NCI-H524 treated with DMSO at 0.1 percent for 48 hours (cell line): Measurements from ENCODE around the gene IGSF8.
"Not testable (repeated sequence)": the region's sequence is repeated elsewhere in the genome, so short reads cannot be mapped to it uniquely, and the experiment has no call there.

ENCODE experiments used
- DNase-seq: peaks from one replicate; lab custom pipeline; 2025; lab: John Stamatoyannopoulos, UW

IGSF8 gene

DNA sequence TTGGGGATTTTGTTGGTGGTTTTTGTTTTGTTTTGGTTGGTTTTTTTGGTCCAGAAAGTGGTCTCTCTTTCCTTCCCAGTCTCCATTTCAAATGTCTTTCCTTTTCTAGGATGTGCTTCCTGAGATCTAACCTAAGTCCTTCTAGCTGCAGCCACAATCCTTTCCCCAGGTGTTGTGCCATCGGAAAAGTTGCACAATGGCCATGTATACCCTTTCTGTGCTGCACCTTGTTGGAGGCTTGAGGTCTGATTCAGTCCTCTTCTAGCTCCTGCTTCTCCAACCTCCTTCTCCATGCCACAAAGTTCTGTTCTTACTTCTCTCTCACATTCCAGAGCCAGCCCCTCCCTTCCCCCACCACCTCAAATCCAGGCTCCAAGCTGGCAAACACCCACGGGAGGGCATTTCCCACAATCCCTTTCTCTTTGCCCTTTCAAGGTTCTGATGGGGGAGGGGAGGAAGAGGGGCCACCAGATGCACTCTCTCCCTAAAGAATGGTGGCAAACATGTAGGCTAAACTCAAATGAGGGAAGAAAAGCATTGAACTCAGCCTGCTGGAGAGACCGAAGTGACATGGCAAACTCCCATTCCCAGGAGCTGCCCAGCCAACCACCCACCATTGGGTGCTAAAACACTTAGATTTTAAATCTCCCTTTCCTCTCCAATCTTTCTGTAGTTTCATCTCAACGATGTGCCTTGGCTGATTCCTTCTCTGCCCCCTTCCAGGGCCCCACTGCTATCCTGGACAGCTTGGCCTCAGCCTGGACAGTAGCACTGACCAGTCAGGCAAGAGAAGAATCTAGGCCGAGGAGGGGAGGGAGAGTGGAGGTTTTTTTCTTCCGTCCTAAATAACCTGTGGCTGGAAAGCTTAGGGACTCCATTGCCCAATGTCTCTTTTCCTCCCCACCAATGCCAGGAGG lies 31.3 kb downstream of the IGSF8 start:
- no peak for DNase-seq

DNA sequence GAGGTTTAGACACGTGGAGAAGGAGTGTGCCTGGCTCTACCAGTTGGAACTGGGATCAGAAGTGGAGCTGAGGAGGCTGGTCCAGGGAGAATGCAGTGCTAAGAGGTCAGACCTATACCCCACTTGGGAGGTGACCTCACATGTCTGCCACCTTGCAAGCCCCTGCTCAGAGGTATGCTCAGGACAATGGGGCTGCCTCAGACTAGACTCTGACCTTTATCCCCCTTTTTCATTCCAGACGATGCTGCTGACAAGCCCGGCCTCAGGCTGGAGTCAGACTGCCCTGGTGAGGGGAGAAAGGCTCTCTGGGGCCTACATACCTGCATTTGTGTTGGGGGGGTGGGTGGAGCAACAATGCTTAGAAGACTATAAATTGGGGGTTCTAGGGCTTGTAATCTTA lies 33.7 kb downstream of the IGSF8 start:
- DNase-seq: no peak

DNA sequence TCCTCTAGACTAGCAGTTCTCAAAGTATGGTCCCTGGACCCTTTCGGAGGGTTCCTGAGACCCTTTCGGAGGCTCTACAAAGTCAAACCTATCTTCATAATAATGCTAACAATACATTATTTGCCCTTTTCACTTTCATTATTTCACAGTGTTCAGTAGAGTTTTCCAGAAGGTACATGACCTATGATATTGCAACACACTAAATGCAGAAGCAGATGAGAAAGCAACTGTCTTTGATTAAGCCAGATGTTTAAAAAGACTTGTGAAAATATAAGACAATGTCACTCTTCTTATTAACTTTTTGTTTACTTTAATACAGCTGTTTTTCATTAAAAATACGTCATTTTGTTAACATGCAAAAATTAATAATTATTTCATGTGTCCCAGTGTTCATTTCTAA lies 34.3 kb downstream of the IGSF8 start:
- DNase-seq: no peak

DNA sequence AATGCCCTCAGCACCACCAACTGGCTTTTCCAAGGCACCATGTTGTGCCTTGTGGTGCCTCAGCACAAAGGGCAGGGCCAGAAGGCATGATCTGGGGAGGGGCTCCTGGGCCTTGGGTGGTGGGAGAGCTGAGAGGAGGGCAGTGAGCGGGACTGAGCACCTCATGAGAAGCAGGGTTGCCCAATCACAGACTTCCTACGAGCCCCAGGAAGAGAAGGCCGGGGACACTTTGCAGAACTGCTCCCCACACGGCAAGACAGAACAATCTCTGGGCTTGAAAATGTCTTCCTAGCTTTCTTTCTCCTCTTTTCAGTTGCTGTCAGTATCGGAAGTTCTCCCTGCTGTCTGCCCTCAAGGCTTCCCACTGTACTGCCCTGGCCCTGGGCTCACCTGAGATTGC lies 35.2 kb downstream of the IGSF8 start:
- no peak for DNase-seq

DNA sequence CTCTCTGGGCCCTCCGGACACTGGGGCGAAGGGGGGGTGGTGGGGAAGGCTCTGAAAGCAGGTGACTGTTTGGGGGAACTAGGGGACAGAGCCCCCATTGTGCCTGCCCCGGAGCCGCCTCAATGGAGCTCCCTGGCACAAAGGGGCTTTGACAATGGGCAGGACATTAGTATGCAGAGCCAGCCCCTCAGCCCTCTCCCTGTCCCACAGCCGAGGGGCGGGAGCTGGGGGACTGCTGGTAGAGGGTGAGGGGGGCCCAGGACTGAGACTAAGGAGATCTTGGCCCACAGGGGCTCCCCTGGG lies 36.2 kb downstream of the IGSF8 start:
- no peak for DNase-seq

DNA sequence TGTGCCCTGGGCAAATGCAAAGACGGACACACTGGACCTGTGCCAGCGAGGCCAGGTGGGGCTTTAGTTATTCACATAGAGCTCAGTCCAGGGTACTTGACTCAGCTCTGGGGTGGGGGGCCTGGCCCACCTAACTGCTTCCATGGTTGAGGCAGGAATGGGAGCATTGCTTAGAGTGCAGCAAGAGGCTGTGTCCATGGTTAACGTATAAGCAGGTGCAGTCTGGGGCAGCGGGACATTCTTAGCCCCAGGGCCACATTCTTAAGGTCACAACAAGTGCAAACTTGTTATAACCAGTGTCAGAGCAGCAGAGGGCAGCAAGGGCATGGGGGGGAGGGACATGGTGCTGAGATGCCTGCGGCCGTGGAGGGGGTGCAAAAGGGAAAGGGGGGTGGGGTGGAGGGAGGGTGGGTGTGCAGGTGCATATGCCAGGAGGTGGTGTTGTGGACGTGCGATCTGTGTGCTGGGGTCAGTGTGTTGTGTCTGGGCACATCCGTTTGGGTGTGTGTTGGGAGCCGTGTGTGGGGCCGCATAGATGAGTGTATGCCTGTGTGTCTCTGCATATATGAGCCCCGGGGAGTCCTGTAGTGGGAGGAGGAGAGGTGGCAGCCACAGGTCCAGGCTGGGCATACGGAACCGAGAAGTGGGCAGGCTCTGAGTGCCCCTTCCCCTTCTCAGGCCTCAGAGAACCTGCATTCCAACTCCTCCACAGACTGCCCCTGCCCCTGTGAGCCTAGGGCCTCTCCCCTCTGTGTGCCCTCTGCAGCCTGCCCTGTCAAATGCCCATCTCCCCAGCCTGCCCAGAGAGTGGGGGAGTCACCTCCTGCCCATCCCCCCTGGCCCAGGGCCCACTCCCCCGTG lies 36.8 kb downstream of the IGSF8 start:
- DNase-seq: no peak

DNA sequence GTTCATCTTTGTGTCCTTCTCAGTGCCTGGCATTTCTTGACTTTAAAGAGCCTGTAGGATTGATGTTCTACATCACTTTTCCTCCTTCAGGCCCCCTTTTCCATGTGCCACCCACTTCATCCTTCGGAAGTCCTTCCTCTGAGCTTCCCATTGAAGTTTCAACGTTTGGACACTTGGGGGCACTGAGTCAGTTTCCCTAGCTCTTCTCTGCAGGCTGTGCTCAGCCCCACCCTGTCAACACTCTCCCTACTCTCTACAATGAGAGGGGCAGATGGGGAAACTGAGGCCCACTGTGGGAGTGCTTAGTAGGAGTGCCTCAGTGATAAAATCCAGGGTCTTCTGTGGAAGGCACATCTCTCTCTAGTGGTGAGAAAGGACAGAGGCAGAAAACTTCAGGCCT lies 40.3 kb downstream of the IGSF8 start:
- no peak for DNase-seq

DNA sequence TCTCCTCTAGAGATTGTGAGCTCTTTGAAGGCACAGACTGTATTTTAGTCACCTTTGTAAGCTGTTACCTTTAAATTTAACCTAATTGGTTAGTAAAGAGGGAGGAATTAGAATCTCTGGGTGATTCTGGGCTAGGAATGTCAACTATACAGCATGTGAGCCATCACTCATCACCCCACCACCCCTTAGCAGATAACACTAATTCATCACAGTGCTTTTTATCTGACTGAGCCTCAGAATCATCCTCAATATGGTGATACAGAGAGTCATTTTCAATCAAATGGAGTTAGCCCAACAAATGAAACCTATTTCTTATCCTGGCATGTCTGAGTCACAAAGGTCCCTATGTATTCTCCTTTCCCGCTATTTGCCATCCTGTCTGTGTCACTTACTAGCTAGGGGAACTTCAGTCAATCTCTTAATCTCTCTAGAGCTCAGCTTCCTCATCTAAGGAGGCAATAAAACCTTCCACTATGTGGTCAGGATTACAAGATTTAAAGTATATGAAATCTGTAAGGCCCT lies 41.7 kb downstream of the IGSF8 start:
- DNase-seq: no peak

DNA sequence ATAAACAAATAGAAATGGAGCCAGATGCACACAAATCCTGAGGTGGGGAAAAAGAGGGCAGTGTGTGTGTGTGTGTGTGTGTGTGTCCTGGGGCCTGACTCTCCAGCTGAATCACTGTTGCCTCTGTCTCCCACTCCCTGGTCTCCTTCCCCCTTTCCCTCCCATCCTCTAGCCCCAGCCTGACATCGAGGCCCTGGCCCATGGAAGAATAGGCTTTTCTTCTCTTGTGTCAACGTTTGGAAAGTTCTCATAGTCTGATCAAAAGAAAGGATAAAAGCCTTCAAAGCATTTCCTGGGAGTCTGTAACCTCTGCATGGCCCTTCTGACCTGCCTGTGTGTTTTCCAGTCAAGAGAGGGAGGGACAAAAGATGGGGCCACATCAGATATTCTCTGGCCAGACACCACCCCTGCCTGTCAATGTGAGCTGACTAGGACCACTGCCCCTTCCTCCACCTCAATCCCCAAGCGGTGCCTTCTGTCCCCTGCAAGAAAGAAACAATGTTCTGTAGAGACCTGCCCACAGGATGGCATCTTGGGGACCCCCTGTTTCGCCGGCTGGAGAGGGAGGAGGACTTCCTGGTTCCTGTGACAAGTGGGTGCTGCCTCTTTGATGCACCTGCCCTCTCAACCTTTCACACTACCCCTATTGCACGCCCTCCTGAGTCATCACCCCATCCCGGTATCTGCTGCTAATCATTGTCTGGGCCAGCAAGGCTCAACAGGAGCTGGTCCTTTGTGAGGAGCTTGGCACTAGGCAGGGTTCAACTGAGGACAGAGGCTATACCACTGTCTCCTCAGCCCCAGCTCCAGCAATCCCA lies 44.7 kb downstream of the IGSF8 start:
- no peak for DNase-seq

DNA sequence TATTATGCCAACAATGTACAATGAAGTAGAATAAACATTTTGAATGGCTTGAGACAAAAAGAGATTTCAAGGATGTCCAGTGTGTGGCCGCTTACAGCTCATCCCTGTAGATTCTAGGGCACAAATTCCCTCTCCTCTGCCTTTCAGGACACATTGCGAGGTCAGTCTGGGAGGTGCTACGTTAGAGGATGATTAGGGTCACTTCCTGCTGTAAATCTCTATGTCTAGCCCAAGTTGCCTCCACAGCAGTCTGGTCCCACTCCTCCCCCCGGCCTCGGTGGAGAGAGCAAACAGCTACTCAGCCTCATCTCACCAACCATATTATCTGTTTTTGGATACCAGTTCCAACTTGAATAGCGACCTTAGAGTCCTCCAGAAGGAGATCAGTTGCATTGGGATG lies 45.5 kb downstream of the IGSF8 start:
- DNase-seq: no peak

DNA sequence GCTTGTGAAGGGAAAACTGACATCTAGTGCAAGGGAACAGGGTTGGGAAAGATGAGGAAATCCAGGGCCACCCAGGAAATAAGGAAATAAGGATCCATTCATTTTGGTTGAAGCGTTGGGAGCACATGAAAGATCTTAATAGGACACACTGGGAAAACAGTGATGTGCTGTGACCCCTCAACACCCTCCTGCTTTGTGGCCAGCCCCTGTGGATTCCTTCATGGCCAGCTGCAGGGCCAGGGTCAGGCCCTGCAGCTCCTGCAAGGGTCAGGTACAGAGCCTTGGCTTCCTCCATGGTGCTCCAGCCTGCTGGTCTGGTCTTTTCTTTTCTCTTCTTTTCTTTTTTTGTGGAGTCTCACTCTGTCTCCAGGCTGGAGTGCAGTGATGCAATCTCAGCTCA lies 47.8 kb downstream of the IGSF8 start:
- DNase-seq: no peak

DNA sequence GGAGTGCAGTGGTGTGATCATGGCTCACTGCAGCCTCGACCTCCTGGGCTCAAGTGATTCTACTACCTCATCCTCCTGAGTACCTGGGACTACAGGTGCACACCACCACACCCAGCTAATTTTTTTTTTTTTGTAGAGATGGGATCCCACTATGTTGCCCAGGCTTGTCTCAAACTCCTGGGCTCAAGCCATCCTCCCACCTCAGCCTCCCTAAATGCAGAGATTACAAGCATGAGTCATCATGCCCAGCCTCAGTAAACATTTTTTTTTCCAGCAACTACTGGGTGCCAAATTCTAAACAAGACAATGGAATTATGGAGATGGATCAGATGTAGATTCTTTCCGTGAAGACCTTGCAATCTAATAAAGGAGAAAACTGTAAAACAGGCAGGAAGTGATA lies 48.2 kb downstream of the IGSF8 start:
- not testable (repeated sequence) for DNase-seq

DNA sequence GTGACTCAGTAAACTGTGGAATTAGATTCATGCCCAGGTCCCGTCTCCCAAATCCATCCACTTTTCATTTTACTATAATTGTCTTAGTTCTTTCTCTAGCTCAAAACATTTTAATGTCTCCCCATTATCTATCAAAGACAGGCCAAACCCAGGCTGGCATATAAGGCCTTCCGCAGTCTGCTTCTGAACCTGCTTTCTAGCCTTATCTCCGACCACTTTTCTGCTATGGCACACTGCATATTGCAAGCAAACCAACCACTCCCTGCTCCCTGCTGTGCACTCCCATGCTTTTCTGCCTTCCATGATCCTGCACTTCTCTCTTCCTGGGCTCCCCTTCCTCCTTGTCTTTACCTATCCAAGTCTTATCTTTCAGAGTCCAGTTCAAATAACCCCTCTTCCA lies 49.3 kb downstream of the IGSF8 start:
- DNase-seq: no peak

DNA sequence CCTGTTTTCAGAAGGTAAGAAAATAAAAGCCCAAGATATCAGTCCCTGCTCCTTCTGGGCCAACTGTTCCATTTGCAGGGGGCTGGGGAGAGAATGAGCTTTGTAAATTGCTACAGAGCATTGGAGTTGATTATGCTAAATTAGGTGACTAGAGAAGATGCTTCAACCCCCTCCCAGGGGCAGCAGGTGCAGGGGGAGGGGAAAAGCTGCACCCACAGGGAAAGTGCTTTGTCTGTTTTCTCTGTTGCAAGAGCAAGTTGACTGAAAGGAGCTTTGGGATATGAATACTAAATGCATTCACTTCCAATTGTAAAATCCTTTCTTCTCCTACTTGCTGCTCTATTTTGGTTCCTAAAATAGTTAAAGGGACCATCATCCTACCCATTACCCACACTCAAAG lies 50.1 kb downstream of the IGSF8 start:
- no peak for DNase-seq

DNA sequence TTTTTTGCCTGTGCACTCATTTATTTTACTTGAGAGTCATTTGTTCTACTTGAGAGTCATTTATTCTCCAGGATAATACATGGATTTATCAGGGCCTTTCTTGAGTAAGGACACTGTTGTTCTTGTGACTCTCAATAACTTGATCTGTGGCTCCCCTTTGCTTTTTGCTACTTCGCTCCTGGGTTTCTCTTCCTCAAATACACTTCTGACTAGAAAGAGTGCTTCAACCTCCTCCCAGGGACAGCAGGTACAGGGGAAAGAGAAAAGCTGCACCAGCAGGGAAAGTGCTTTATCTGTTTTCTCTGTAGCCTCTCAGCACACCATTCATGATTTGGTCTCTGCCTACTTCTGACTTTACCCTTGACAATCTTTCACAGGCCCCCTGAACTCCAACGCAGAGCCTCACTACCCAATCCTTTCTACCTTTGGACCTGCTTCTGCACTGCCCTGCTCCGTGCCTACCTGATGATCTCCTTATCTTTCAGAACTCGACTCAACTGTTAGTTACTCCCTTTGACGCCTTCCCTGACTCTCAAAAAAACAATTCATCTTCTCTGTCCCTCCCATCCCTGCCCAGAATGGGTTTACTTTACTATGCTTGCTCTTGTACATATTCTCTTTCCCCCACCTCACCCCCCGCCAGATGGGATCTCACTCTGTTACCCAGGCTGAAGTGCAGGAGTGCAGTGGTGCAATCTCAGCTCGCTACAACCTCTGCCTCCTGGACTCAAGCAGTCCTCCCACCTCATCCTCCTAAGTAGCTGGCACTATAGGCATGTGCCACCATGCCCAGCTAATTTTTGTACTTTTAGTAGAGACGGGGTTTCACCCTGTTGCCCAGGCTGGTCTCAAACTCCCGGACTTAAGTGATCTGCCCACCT lies 51.1 kb downstream of the IGSF8 start:
- DNase-seq: no peak

DNA sequence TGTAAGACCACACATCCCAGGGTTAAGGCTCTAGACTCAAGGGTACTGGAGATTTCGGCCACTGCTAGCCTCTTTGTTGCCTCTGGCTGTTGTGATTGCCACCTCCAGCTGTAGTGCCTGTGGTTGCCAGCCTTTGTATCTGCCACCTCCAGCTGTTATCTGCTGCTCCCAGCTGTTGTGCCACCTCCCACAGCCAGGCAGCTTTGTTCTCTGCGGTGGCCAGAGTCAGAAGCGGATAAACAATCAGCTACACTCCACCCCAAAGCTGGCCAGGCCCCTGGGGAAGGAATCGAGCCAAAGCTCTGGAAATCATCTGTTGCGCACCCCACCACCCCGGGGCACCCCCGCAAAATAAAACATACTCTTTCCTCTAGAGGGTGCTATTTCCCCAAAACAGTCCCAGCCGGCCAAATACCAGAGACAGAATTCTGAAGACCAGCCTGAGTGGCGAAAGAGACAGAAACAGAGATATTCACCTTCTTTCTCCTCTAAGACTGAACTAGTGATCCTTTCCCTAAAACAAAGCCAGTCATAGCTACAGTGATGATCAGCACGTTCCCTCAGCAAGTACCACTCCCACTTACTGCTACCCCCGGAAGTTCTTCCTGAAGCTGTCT lies 51.8 kb downstream of the IGSF8 start:
- no peak for DNase-seq

DNA sequence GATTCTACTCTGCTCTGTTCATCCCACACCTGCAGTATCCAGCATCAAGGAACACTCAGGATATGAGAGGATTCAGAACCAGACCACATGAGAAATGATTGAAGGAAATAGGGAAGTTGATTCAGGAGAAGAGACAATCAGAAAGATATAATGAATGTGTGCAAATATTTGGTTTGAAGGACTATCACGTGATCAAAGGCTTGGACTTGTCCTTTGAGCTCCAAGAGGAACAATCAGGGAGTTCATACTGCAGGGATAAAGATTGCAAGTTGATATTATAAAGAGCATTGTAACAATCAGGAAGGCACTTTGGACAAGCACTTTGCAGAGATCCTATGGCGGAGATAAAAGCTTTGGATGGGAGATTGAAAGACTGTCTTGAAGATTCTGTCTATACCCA lies 52.8 kb downstream of the IGSF8 start:
- no peak for DNase-seq

DNA sequence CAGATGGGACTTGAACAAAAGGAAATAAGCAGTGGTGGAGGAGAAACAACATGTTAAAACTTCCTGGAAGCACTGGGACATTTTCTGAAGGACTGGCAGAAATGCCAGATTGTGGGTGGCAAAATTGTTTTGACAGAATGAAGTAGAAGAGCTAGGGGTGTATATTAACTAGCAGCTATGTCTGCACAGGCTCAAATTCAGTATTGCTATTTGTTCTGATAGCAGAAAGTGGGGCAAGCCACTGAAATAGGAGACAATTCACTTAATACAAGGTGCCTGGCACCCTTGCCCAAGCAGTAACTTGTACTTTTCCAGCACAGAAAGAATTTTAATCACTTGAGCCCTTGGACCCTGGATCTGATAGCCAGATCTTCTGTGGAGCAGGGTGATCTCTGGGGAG lies 54.9 kb downstream of the IGSF8 start:
- no peak for DNase-seq
